Measurements from ENCODE around the gene LOXL1. TPM values are rescaled to one million over a fixed set of nuclear protein-coding genes. Genes with fewer than 3 reads are reported as not detected.

The LOXL1 gene
- total and polyA plus RNA-seq, 9 of the 15 experiments (the other 6 are each of a cell fraction or from before 2014, with no cell fraction given): 0.14 TPM; not detected in 8

DNA sequence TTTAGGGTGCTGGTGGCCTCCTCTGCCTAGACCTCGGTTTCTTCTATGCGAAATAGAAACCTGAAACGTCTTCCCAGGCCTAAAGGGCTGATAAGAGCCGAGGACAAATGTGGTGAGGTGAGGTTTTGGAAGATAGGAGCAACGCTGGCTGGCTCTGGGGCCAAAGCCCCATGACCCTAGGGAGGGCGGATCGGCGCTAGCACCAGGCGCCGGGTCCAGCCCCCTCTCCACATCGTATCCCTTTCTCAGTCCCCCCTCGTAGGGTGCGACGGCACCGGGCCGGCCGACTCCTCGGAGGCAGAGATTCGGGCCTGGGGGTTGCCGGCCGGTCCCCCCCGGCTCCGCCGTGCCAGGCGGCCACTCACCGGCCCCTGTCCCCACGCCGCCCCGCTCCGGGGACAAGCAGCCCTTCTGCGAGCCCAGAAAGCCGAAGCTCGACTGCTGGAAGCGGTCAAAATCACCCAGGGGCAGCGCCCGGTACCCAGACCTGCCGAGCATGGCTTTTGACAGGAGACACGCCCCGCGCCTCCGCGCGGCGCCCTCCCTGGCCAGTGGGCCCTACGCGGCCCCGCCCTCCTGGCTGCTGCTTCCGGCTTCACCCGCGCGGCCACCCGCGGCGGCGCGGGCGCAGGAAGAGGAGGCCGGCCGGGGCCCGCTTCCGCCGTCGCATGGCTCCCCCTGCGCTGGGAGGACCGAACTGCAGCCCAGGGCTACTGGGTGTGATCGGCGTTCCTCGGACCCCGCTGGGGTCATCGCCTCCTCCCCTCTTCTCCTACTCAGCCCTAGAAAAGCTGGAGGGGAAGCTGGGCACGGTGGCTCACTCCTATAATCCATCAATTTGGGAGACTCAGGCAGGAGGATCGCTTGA, 65.7 kb downstream of the LOXL1 start, which contains the start of gene STOML1 (continued):
- TF ChIP-seq, protein P1, sequence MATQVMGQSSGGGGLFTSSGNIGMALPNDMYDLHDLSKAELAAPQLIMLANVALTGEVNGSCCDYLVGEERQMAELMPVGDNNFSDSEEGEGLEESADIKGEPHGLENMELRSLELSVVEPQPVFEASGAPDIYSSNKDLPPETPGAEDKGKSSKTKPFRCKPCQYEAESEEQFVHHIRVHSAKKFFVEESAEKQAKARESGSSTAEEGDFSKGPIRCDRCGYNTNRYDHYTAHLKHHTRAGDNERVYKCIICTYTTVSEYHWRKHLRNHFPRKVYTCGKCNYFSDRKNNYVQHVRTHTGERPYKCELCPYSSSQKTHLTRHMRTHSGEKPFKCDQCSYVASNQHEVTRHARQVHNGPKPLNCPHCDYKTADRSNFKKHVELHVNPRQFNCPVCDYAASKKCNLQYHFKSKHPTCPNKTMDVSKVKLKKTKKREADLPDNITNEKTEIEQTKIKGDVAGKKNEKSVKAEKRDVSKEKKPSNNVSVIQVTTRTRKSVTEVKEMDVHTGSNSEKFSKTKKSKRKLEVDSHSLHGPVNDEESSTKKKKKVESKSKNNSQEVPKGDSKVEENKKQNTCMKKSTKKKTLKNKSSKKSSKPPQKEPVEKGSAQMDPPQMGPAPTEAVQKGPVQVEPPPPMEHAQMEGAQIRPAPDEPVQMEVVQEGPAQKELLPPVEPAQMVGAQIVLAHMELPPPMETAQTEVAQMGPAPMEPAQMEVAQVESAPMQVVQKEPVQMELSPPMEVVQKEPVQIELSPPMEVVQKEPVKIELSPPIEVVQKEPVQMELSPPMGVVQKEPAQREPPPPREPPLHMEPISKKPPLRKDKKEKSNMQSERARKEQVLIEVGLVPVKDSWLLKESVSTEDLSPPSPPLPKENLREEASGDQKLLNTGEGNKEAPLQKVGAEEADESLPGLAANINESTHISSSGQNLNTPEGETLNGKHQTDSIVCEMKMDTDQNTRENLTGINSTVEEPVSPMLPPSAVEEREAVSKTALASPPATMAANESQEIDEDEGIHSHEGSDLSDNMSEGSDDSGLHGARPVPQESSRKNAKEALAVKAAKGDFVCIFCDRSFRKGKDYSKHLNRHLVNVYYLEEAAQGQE (IDR thresholded peaks at IDR 0.05; ENCODE audit: borderline replicate concordance): no peak
- TF ChIP-seq, protein P1 (CRISPR knock-in tag; IDR thresholded peaks at IDR 0.05; ENCODE audit: low read depth): 0 out of 2 replicates have a peak, but pooled peaks have one; percentile 7
- peak; percentile 90 for TF ChIP-seq CBFA2T3 (IDR thresholded peaks at IDR 0.05)
- TF ChIP-seq ATF7 (IDR thresholded peaks at IDR 0.05): peak; percentile 70; the same call in 1 of the 2 replicates
- peak; percentile 89 for TF ChIP-seq CXXC5 (CRISPR knock-in tag; IDR thresholded peaks at IDR 0.05)
- peak; percentile 84 for TF ChIP-seq KLF1 (tag; IDR thresholded peaks at IDR 0.05)
- no peak for TF ChIP-seq MTF1 (CRISPR knock-in tag; IDR thresholded peaks at IDR 0.05; ENCODE audit: borderline replicate concordance)
- TF ChIP-seq, protein P2, sequence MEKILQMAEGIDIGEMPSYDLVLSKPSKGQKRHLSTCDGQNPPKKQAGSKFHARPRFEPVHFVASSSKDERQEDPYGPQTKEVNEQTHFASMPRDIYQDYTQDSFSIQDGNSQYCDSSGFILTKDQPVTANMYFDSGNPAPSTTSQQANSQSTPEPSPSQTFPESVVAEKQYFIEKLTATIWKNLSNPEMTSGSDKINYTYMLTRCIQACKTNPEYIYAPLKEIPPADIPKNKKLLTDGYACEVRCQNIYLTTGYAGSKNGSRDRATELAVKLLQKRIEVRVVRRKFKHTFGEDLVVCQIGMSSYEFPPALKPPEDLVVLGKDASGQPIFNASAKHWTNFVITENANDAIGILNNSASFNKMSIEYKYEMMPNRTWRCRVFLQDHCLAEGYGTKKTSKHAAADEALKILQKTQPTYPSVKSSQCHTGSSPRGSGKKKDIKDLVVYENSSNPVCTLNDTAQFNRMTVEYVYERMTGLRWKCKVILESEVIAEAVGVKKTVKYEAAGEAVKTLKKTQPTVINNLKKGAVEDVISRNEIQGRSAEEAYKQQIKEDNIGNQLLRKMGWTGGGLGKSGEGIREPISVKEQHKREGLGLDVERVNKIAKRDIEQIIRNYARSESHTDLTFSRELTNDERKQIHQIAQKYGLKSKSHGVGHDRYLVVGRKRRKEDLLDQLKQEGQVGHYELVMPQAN (IDR thresholded peaks at IDR 0.05; ENCODE audit: borderline replicate concordance): peak; percentile 93
- TF ChIP-seq MAFG (tag; conservative IDR thresholded peaks at IDR 0.05): no peak
- TF ChIP-seq, protein P3, sequence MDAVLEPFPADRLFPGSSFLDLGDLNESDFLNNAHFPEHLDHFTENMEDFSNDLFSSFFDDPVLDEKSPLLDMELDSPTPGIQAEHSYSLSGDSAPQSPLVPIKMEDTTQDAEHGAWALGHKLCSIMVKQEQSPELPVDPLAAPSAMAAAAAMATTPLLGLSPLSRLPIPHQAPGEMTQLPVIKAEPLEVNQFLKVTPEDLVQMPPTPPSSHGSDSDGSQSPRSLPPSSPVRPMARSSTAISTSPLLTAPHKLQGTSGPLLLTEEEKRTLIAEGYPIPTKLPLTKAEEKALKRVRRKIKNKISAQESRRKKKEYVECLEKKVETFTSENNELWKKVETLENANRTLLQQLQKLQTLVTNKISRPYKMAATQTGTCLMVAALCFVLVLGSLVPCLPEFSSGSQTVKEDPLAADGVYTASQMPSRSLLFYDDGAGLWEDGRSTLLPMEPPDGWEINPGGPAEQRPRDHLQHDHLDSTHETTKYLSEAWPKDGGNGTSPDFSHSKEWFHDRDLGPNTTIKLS (IDR thresholded peaks at IDR 0.05; ENCODE audit: borderline replicate concordance, low read depth): 0 out of 2 replicates have a peak, but pooled peaks have one; percentile 53
- TF ChIP-seq NRF1 (conservative IDR thresholded peaks at IDR 0.05 in 1 of 2, IDR thresholded peaks at IDR 0.05 in 1 of 2): peak; percentile 88 to 89
- TF ChIP-seq JUND (IDR thresholded peaks at IDR 0.05; ENCODE audit: borderline replicate concordance, low read depth, low read length): peak; percentile 53; the same call in 1 of the 2 replicates
- no peak; the same call in 2 of the 3 replicates for TF ChIP-seq JUND (tag; IDR thresholded peaks at IDR 0.05; ENCODE audit: borderline replicate concordance, low read depth, low read length)
- TF ChIP-seq FOXJ2 (tag; IDR thresholded peaks at IDR 0.05): no peak
- peak; percentile 59 for TF ChIP-seq HNRNPK (IDR thresholded peaks at IDR 0.05; ENCODE audit: low read depth, low read length, poor library complexity, severe bottlenecking)

Data from K562 (cell line).